PFSK-1 (cell line): ENCODE data around the gene OR6C6.

Experiments used
- FOXP2 ChIP-seq: optimal IDR thresholded peaks from 2 replicates; pipeline ENCODE3; 2011; ENCODE audit warnings: borderline replicate concordance, control low read depth, inconsistent platforms; ENCODE audit not compliant: insufficient read depth; ENCODE audit errors: extremely low read length, extremely low read depth
- POLR2AphosphoS5 ChIP-seq: IDR thresholded peaks from 2 replicates; pipeline ENCODE4 v1.6.1; 2012; ENCODE audit warnings: low read depth, mild to moderate bottlenecking, control low read depth, low read length, moderate library complexity
- SIN3A ChIP-seq: IDR thresholded peaks from 2 replicates; pipeline ENCODE4 v1.6.1; 2012; ENCODE audit warnings: mild to moderate bottlenecking, low read length, moderate library complexity, borderline replicate concordance; ENCODE audit not compliant: insufficient read depth
- TAF1 ChIP-seq: IDR thresholded peaks from 2 replicates; pipeline ENCODE4 v1.6.1; 2012; ENCODE audit warnings: low read length, control low read depth, borderline replicate concordance; ENCODE audit not compliant: insufficient read depth
- TF ChIP-seq, protein P1 (sequence below), 2 experiments: IDR thresholded peaks; 2 replicates each; pipeline versions ENCODE4 v1.6.1 to v1.8.0; 2011 to 2012; ENCODE audit warnings: low read depth in 2 of 2, low read length in 2 of 2, control low read depth in 1 of 2, inconsistent platforms in 1 of 2, mild to moderate bottlenecking in 1 of 2, moderate library complexity in 1 of 2; ENCODE audit not compliant: insufficient read depth in 1 of 2

OR6C6 gene

DNA sequence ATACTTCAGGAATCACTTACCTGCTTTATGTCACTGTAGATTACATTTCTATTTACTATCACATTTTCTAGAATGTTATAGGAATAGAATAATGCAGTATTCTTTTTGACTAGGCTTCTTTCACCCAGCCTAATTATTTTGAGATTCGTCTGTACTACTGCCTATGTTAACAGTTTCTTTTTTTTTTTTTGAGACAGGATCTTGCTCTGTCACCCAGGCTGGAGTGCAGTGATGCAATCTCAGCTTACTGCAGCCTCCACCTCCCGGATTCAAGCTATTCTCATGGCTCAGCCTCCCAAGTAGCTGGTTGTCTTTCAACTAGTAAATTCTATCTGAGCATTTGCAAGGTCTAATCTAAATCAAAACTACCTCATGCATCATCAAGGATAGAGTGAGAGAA lies 6.4 kb downstream of the OR6C6 start:
- TF ChIP-seq SIN3A, result no peak
- TF ChIP-seq, protein P1, sequence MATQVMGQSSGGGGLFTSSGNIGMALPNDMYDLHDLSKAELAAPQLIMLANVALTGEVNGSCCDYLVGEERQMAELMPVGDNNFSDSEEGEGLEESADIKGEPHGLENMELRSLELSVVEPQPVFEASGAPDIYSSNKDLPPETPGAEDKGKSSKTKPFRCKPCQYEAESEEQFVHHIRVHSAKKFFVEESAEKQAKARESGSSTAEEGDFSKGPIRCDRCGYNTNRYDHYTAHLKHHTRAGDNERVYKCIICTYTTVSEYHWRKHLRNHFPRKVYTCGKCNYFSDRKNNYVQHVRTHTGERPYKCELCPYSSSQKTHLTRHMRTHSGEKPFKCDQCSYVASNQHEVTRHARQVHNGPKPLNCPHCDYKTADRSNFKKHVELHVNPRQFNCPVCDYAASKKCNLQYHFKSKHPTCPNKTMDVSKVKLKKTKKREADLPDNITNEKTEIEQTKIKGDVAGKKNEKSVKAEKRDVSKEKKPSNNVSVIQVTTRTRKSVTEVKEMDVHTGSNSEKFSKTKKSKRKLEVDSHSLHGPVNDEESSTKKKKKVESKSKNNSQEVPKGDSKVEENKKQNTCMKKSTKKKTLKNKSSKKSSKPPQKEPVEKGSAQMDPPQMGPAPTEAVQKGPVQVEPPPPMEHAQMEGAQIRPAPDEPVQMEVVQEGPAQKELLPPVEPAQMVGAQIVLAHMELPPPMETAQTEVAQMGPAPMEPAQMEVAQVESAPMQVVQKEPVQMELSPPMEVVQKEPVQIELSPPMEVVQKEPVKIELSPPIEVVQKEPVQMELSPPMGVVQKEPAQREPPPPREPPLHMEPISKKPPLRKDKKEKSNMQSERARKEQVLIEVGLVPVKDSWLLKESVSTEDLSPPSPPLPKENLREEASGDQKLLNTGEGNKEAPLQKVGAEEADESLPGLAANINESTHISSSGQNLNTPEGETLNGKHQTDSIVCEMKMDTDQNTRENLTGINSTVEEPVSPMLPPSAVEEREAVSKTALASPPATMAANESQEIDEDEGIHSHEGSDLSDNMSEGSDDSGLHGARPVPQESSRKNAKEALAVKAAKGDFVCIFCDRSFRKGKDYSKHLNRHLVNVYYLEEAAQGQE (IDR thresholded peaks at IDR 0.05; ENCODE audit: insufficient read depth in 1 of 2, low read depth in 2 of 2, low read length in 2 of 2), result no peak
- no peak for TF ChIP-seq FOXP2
- TF ChIP-seq TAF1, result no peak
- no peak for TF ChIP-seq POLR2AphosphoS5

- TF ChIP-seq TAF1 (no peak), FOXP2 (no peak), POLR2AphosphoS5 (no peak), SIN3A (no peak)
- TF ChIP-seq, protein P1 (IDR thresholded peaks at IDR 0.05; ENCODE audit: insufficient read depth in 1 of 2, low read depth in 2 of 2, low read length in 2 of 2), result no peak
These were observed 15.4 kb downstream of the OR6C6 start for GRCh38 chr12:55280991-55281390.

GRCh38 chr12:55258303-55258702 lies 38.1 kb downstream of the OR6C6 start:
- TF ChIP-seq TAF1 (no peak), FOXP2 (no peak), POLR2AphosphoS5 (no peak), SIN3A (no peak)
- TF ChIP-seq, protein P1 (IDR thresholded peaks at IDR 0.05; ENCODE audit: insufficient read depth in 1 of 2, low read depth in 2 of 2, low read length in 2 of 2), result no peak

DNA sequence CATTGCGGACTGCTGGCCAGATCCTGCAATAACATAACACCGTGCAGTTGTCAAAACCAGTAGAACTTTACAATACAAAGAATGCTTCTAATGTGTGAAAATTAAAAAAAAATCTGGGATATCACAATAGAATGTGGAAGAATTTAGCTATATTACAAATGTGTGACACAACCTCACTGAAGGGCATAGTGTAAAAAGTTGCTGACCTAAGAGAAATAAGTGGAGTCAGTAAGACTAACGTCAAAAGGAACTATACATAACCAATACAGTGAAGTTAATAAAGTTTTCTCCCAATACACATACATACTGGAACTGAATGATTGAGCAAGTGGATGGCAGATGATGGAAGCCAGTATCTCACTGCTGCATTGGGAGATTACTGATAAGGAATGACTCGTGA lies 39.5 kb downstream of the OR6C6 start:
- TF ChIP-seq FOXP2 (no peak), SIN3A (no peak), POLR2AphosphoS5 (no peak), TAF1 (no peak)
- TF ChIP-seq, protein P1 (IDR thresholded peaks at IDR 0.05; ENCODE audit: insufficient read depth in 1 of 2, low read depth in 2 of 2, low read length in 2 of 2), result no peak

DNA sequence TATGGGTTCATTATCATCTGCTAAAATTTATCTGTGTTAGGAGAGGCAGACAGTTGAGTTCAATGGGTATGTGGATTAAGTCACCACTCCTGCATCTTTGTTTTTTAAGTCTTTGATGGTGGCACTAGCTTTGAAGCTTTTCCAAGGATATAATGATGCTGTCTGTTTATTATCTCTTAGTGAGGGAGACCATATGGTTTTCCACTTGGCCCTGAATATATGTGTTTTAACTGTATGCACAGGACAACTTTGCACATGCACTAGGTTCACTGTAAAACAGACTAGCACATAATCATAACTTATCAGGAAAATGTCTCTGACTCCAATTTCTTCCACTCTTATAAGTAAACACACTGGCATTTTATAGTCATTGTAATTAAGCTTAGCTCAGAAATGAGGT lies 43.1 kb downstream of the OR6C6 start:
- TF ChIP-seq, protein P1 (IDR thresholded peaks at IDR 0.05; ENCODE audit: insufficient read depth in 1 of 2, low read depth in 2 of 2, low read length in 2 of 2), result no peak
- TF ChIP-seq POLR2AphosphoS5, result no peak
